HepG2 (cell line): ENCODE results near the gene KCNQ1OT1. TPM values are rescaled to one million over a fixed set of nuclear protein-coding genes. Genes with fewer than 3 reads are reported as not detected.

Experiments used
- ATAC-seq: fragments of 200-7000 bp; cut with Tn5 transposase; 3 replicates; pipeline ENCODE4 v1.9.1; 2020; ENCODE audit warnings: mild to moderate bottlenecking, moderate library complexity
- BruUV-seq: library from RNA; stranded (reverse); fragments of 400-500 nt; replicated peaks from 2 replicates; lab custom pipeline; 2021; lab: Mats Ljungman, UMichigan
- CTCF ChIA-PET: fragments of 300-600 bp; formaldehyde crosslinking; extraction: SDS; loops from one replicate; lab custom pipeline; 2021; ENCODE audit warnings: low total read pairs, inconsistent platforms, low intra/inter-chr PET ratio; lab: Yijun Ruan, JAX
- POLR2A ChIA-PET: fragments of 350-600 bp; sonication (Branson Sonifier 250); formaldehyde crosslinking; loops from one replicate; lab custom pipeline; 2020; ENCODE audit warnings: antibody characterized with exemption, inconsistent platforms; lab: Yijun Ruan, JAX
- DNase-seq: peaks from one replicate; pipeline ENCODE4 v3.0.0-alpha.2; 2015; ENCODE audit warnings: low spot score
- FAIRE-seq: peaks from 3 replicates; lab custom pipeline; 2011; peaks lifted over from hg19 to GRCh38; lab: Jason Lieb, UNC
- H2AFZ ChIP-seq: one replicate; pipeline ENCODE4 v1.6.1; 2011; ENCODE audit warnings: low read length, inconsistent platforms
- H3K27ac ChIP-seq: fragments of 300-600 bp; 3 replicates; pipeline ENCODE4 v1.8.0; 2011; ENCODE audit warnings: mixed run types, mild to moderate bottlenecking, mixed read lengths, low read length, inconsistent platforms; ENCODE audit not compliant: insufficient read depth; ENCODE audit errors: extremely low read length
- H3K27me3 ChIP-seq, 2 experiments: fragments of 200-600 bp in 1 of 2; 2 replicates in 1 of 2; 3 replicates in 1 of 2; pipeline versions ENCODE4 v1.6.0 to v1.8.0; 2011; ENCODE audit warnings: low read length in 2 of 2, mild to moderate bottlenecking in 2 of 2, moderate library complexity in 2 of 2, inconsistent platforms in 1 of 2; ENCODE audit not compliant: insufficient read depth in 2 of 2, control insufficient read depth in 1 of 2
- H3K36me3 ChIP-seq, 2 experiments: fragments of 200-600 bp in 1 of 2; replicated peaks in 1 of 2; 2 replicates in 1 of 2; 3 replicates in 1 of 2; pipeline versions ENCODE4 v1.5.1 to v1.8.0; 2011; ENCODE audit warnings: low read length in 2 of 2, inconsistent platforms in 1 of 2; ENCODE audit not compliant: insufficient read depth in 2 of 2, control insufficient read depth in 1 of 2
- H3K4me1 ChIP-seq: 2 replicates; pipeline ENCODE4 v1.5.1; 2012; ENCODE audit warnings: low read length, inconsistent platforms; ENCODE audit not compliant: insufficient read depth
- H3K4me2 ChIP-seq: 2 replicates; pipeline ENCODE4 v1.6.0; 2011; ENCODE audit warnings: low read depth, low read length, inconsistent platforms
- H3K4me3 ChIP-seq, 3 experiments: fragments of 200-600 bp in 1 of 3; sonication (generic), shearing (Covaris generic) in 1 of 3; replicated peaks in 1 of 3; 2 replicates each; pipeline ENCODE4 v1.5.1; 2011 to 2016; ENCODE audit warnings: low read length in 3 of 3, inconsistent platforms in 2 of 3, low read depth in 2 of 3, mild to moderate bottlenecking in 2 of 3, control low read depth in 1 of 3, mixed read lengths in 1 of 3; ENCODE audit not compliant: insufficient read depth in 1 of 3
- H3K79me2 ChIP-seq: one replicate; pipeline ENCODE4 v1.6.1; 2011; ENCODE audit warnings: low read length, inconsistent platforms; ENCODE audit not compliant: insufficient read depth
- H3K9ac ChIP-seq: 2 replicates; pipeline ENCODE4 v1.6.0; 2011; ENCODE audit warnings: mild to moderate bottlenecking, low read depth, low read length, inconsistent platforms; ENCODE audit not compliant: insufficient read depth
- H3K9me3 ChIP-seq: 2 replicates; pipeline ENCODE4 v1.5.1; 2012; ENCODE audit warnings: mild to moderate bottlenecking, low read length
- H4K20me1 ChIP-seq: 2 replicates; pipeline ENCODE4 v1.6.0; 2011; ENCODE audit warnings: inconsistent platforms, mild to moderate bottlenecking, low read length, moderate library complexity; ENCODE audit not compliant: insufficient read depth
- BCL6 ChIP-seq: IDR thresholded peaks from 2 replicates; pipeline ENCODE4 v1.6.1; 2016; ENCODE audit warnings: missing genetic modification reagents, missing compliant biosample characterization
- DNMT1 ChIP-seq: sonication (generic); formaldehyde crosslinking; IDR thresholded peaks from 2 replicates; pipeline ENCODE4 v1.5.1; 2020; ENCODE audit warnings: mild to moderate bottlenecking, missing genetic modification reagents
- HDAC2 ChIP-seq: sonication (generic); formaldehyde crosslinking; IDR thresholded peaks from 2 replicates; pipeline ENCODE4 v1.4.0; 2020; ENCODE audit warnings: missing genetic modification reagents
- HNRNPL ChIP-seq: fragments of 200-400 bp; formaldehyde crosslinking; IDR thresholded peaks from 2 replicates; pipeline ENCODE4 v1.6.1; 2017; ENCODE audit warnings: mild to moderate bottlenecking, low read depth, low read length
- HOXA9 ChIP-seq: sonication (generic); formaldehyde crosslinking; IDR thresholded peaks from 2 replicates; pipeline ENCODE4 v1.8.1; 2022; ENCODE audit warnings: missing genetic modification reagents, mild to moderate bottlenecking, moderate library complexity, borderline replicate concordance
- KMT2A ChIP-seq: sonication (generic); formaldehyde crosslinking; IDR thresholded peaks from 2 replicates; pipeline ENCODE4 v1.4.0; 2020; ENCODE audit warnings: missing genetic modification reagents
- MATR3 ChIP-seq: sonication (generic); formaldehyde crosslinking; IDR thresholded peaks from 2 replicates; pipeline ENCODE4 v1.4.0; 2020; ENCODE audit warnings: missing genetic modification reagents
- MZF1 ChIP-seq: sonication (generic); formaldehyde crosslinking; IDR thresholded peaks from 2 replicates; pipeline ENCODE4 v1.8.1; 2023; ENCODE audit warnings: mild to moderate bottlenecking, missing genetic modification reagents, borderline replicate concordance
- NONO ChIP-seq, 2 experiments: fragments of 450-650 bp in 1 of 2; sonication (generic) in 1 of 2; formaldehyde crosslinking in 1 of 2; IDR thresholded peaks in 1 of 2; conservative IDR thresholded peaks in 1 of 2; 2 replicates each; pipeline versions ENCODE4 v1.6.1 to v1.8.0; 2017 to 2022; ENCODE audit warnings: mild to moderate bottlenecking in 1 of 2, missing genetic modification reagents in 1 of 2, moderate library complexity in 1 of 2
- RBM22 ChIP-seq: fragments of 200-400 bp; formaldehyde crosslinking; optimal IDR thresholded peaks from 2 replicates; pipeline ENCODE3; 2017; ENCODE audit warnings: mild to moderate bottlenecking, low read length, moderate library complexity
- TBX3 ChIP-seq: fragments of 450-650 bp; IDR thresholded peaks from 2 replicates; pipeline ENCODE4 v1.6.1; 2017; ENCODE audit warnings: antibody characterized with exemption, mild to moderate bottlenecking, inconsistent platforms, borderline replicate concordance
- ZBTB33 ChIP-seq: sonication (generic); formaldehyde crosslinking; IDR thresholded peaks from 2 replicates; pipeline ENCODE4 v1.4.0; 2020; ENCODE audit warnings: missing genetic modification reagents
- ZMYM4 ChIP-seq: sonication (generic); formaldehyde crosslinking; IDR thresholded peaks from 2 replicates; pipeline ENCODE4 v1.8.1; 2023; ENCODE audit warnings: mild to moderate bottlenecking, missing genetic modification reagents
- ZNF569 ChIP-seq: sonication (generic); formaldehyde crosslinking; IDR thresholded peaks from 2 replicates; pipeline ENCODE4 v1.5.0; 2020; ENCODE audit warnings: mild to moderate bottlenecking, missing genetic modification reagents, moderate library complexity, borderline replicate concordance
- ZNF777 ChIP-seq: sonication (generic); formaldehyde crosslinking; IDR thresholded peaks from 2 replicates; pipeline ENCODE4 v1.4.0; 2020; ENCODE audit warnings: missing genetic modification reagents
- WGBS: methylation state at CpG from one replicate; pipeline ENCODE4 v1.1.6; 2017; ENCODE audit warnings: low lambda C conversion rate; 5-methylcytosine and 5-hydroxymethylcytosine counted together
- in situ Hi-C: cut with HindIII; loops from 2 replicates; pipeline ENCODE4 v1.10.0; 2017; ENCODE audit warnings: low pct_unique_long_range_greater_than_20kb; ENCODE audit not compliant: extremely low pct_ligation_motif_present
- intact Hi-C: fragments of 100-400 bp; cut with micrococcal nuclease; formaldehyde crosslinking; loops from one replicate; pipeline ENCODE4 v1.10.0; 2022; ENCODE audit not compliant: unreplicated experiment
- polyA plus RNA-seq, 8 experiments: library from polyadenylated mRNA; depleted of rRNA in 3 of 8; stranded (reverse) in 7 of 8; unstranded in 1 of 8; fragments of >200 nt; fragmentation: Illumina TruSeq in 4 of 8; extraction: Trizol in 4 of 8; gene quantifications; 2 replicates each; pipeline versions ENCODE4 v1.2.1 to v1.2.3, GENCODE V29; 2011 to 2016; ENCODE audit warnings: low read depth in 4 of 8, missing spikeins in 1 of 8, mixed read lengths in 1 of 8; ENCODE audit not compliant: insufficient read depth in 1 of 8
- total RNA-seq, 5 experiments: library from RNA; depleted of rRNA; stranded (reverse); fragments of >200 nt; fragmentation: Illumina TruSeq; extraction: Trizol; gene quantifications; 2 replicates each; pipeline ENCODE4 v1.2.3, GENCODE V29; 2016; ENCODE audit warnings: low read depth in 1 of 5
- TF ChIP-seq, protein P1 (sequence below): sonication (generic); formaldehyde crosslinking; IDR thresholded peaks from 2 replicates; pipeline ENCODE4 v1.8.1; 2023; ENCODE audit warnings: missing genetic modification reagents, mild to moderate bottlenecking, borderline replicate concordance
- TF ChIP-seq, protein P2 (sequence below): sonication (generic); formaldehyde crosslinking; IDR thresholded peaks from 2 replicates; pipeline ENCODE4 v1.5.0; 2020; ENCODE audit warnings: missing genetic modification reagents

The KCNQ1OT1 gene
- total and polyA plus RNA-seq, 2 of the 13 experiments (the other 11 are each of a cell fraction or from before 2014, with no cell fraction given), result 1.3 to 18.9 TPM

GRCh38 chr11:2674658-2675131, 25.1 kb downstream of the KCNQ1OT1 start:
- no peak for FAIRE-seq
- CTCF ChIA-PET, result no interaction called here
- POLR2A ChIA-PET, result interaction anchor here (0.6 to 3.5 kb wide), 4 partner anchors 16 to 403 kb away, joined by 3 to 8 read pairs (median 3); partner anchors contain the start of gene KCNQ1OT1
- ATAC-seq, result peak; percentile 2; the same call in 1 of the 3 replicates
- no peak overlapping the region for H3K27ac ChIP-seq
- peaks cover 99% of the 10 kb centered on the region for H4K20me1 ChIP-seq
- no peak overlapping the region for H3K9ac ChIP-seq
- H3K4me3 ChIP-seq, result no peak overlapping the region
- H2AFZ ChIP-seq, result no peak overlapping the region
- H3K4me1 ChIP-seq, result peaks cover 99% of the 10 kb centered on the region
- H3K36me3 ChIP-seq, result peaks cover 32 to 88% of the 10 kb centered on the region in 2 experiments
- intact Hi-C loops, result no loop called here
- BruUV-seq, result no TSS peak
- WGBS, result 87% methylated on average over 7 of the region's 8 CpGs
- H3K4me2 ChIP-seq, result no peak overlapping the region
- no peaks in the 10 kb centered on the region for H3K27me3 ChIP-seq
- peaks cover 100% of the 10 kb centered on the region for H3K79me2 ChIP-seq
- in situ Hi-C loops, result no loop called here
- H3K9me3 ChIP-seq, result no peaks in the 10 kb centered on the region
- no peak for DNase-seq
- no peak for TF ChIP-seq HOXA9 (CRISPR knock-in tag)
- TF ChIP-seq, protein P1, sequence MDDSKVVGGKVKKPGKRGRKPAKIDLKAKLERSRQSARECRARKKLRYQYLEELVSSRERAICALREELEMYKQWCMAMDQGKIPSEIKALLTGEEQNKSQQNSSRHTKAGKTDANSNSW (CRISPR knock-in tag), result no peak
- peak; percentile 14; the same call in 1 of the 2 replicates for TF ChIP-seq ZBTB33 (CRISPR knock-in tag)
- 0 out of 2 replicates have a peak, but pooled peaks have one; percentile 22 for TF ChIP-seq HNRNPL
- no peak for TF ChIP-seq MZF1 (CRISPR knock-in tag)
- TF ChIP-seq KMT2A (CRISPR knock-in tag), result no peak
- TF ChIP-seq RBM22, result peak; percentile 89
- TF ChIP-seq, protein P2, sequence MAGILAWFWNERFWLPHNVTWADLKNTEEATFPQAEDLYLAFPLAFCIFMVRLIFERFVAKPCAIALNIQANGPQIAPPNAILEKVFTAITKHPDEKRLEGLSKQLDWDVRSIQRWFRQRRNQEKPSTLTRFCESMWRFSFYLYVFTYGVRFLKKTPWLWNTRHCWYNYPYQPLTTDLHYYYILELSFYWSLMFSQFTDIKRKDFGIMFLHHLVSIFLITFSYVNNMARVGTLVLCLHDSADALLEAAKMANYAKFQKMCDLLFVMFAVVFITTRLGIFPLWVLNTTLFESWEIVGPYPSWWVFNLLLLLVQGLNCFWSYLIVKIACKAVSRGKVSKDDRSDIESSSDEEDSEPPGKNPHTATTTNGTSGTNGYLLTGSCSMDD, result no peak
- no peak for TF ChIP-seq MATR3 (CRISPR knock-in tag)
- no peak for TF ChIP-seq NONO (IDR thresholded peaks at IDR 0.05)
- TF ChIP-seq NONO (CRISPR knock-in tag; conservative IDR thresholded peaks at IDR 0.05), result no peak
- no peak for TF ChIP-seq BCL6
- no peak for TF ChIP-seq TBX3
- no peak for TF ChIP-seq DNMT1 (CRISPR knock-in tag)
- TF ChIP-seq ZNF569 (CRISPR knock-in tag), result no peak
- no peak for TF ChIP-seq HDAC2 (CRISPR knock-in tag)
- TF ChIP-seq ZNF777 (CRISPR knock-in tag), result no peak
- TF ChIP-seq ZMYM4 (CRISPR knock-in tag), result no peak
